Measurements from ENCODE around the gene DRD2.

DRD2 gene

GRCh38 chr11:113470233-113470632 lies 5.0 kb downstream of the DRD2 start:
- no peaks in the 10 kb centered on the region for H3K9me3 ChIP-seq (ENCODE audit: control insufficient read depth, insufficient read depth, low read depth, low read length)
- ChIA-PET CTCF (interaction anchor here (0.5 to 1.4 kb wide), 2 partner anchors 63 to 257 kb away, joined by 3 read pairs; no protein-coding TSS in a partner anchor), POLR2A (no interaction called here)
- H3K4me3 ChIP-seq (ENCODE audit: low read depth, low read length) = no peak overlapping the region
- no peaks in the 10 kb centered on the region for H3K36me3 ChIP-seq (ENCODE audit: control insufficient read depth in 2 of 2, insufficient read depth in 1 of 2, low read length in 2 of 2)
- no peak overlapping the region for H3K27ac ChIP-seq (ENCODE audit: extremely low read depth, low read depth, low read length)
- TF ChIP-seq OVOL3 (tag by site-specific recombination; IDR thresholded peaks at IDR 0.05) = no peak
- TF ChIP-seq ZNF311 (tag by site-specific recombination; IDR thresholded peaks at IDR 0.05; ENCODE audit: borderline replicate concordance) = no peak
- TF ChIP-seq ZNF548 (tag by site-specific recombination; IDR thresholded peaks at IDR 0.05) = no peak
- no peak for TF ChIP-seq ZNF302 (tag by site-specific recombination; IDR thresholded peaks at IDR 0.05; ENCODE audit: low read depth)
- TF ChIP-seq, protein P1, sequence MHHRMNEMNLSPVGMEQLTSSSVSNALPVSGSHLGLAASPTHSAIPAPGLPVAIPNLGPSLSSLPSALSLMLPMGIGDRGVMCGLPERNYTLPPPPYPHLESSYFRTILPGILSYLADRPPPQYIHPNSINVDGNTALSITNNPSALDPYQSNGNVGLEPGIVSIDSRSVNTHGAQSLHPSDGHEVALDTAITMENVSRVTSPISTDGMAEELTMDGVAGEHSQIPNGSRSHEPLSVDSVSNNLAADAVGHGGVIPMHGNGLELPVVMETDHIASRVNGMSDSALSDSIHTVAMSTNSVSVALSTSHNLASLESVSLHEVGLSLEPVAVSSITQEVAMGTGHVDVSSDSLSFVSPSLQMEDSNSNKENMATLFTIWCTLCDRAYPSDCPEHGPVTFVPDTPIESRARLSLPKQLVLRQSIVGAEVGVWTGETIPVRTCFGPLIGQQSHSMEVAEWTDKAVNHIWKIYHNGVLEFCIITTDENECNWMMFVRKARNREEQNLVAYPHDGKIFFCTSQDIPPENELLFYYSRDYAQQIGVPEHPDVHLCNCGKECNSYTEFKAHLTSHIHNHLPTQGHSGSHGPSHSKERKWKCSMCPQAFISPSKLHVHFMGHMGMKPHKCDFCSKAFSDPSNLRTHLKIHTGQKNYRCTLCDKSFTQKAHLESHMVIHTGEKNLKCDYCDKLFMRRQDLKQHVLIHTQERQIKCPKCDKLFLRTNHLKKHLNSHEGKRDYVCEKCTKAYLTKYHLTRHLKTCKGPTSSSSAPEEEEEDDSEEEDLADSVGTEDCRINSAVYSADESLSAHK (tag by site-specific recombination; IDR thresholded peaks at IDR 0.05) = no peak
- peak; percentile 69 for TF ChIP-seq ZIC2 (tag by site-specific recombination; IDR thresholded peaks at IDR 0.05)
- TF ChIP-seq ZNF600 (tag by site-specific recombination; IDR thresholded peaks at IDR 0.05) = no peak
- H3K4me1 ChIP-seq (ENCODE audit: control insufficient read depth, insufficient read depth, low read length) = no peaks in the 10 kb centered on the region

GRCh38 chr11:113468726-113469345 lies 6.4 kb downstream of the DRD2 start:
- Histone ChIP-seq H3K27ac (ENCODE audit: extremely low read depth, low read depth, low read length) (no peak overlapping the region), H3K9me3 (ENCODE audit: control insufficient read depth, insufficient read depth, low read depth, low read length) (no peaks in the 10 kb centered on the region), H3K4me3 (ENCODE audit: low read depth, low read length) (no peak overlapping the region), H3K36me3 (ENCODE audit: control insufficient read depth in 2 of 2, insufficient read depth in 1 of 2, low read length in 2 of 2) (no peaks in the 10 kb centered on the region), H3K4me1 (ENCODE audit: control insufficient read depth, insufficient read depth, low read length) (no peaks in the 10 kb centered on the region)
- ChIA-PET POLR2A (no interaction called here), CTCF (interaction anchor here (0.7 to 1.5 kb wide), 2 partner anchors 64 to 260 kb away, joined by 3 read pairs; no protein-coding TSS in a partner anchor)
- TF ChIP-seq SP3 (tag by site-specific recombination; IDR thresholded peaks at IDR 0.05) (no peak), WT1 (tag by site-specific recombination; IDR thresholded peaks at IDR 0.05) (0 out of 2 replicates have a peak, but pooled peaks have one; percentile 10), EGR2 (tag by site-specific recombination; IDR thresholded peaks at IDR 0.05; ENCODE audit: low read depth) (peak; percentile 50; the same call in 1 of the 2 replicates)

DNA sequence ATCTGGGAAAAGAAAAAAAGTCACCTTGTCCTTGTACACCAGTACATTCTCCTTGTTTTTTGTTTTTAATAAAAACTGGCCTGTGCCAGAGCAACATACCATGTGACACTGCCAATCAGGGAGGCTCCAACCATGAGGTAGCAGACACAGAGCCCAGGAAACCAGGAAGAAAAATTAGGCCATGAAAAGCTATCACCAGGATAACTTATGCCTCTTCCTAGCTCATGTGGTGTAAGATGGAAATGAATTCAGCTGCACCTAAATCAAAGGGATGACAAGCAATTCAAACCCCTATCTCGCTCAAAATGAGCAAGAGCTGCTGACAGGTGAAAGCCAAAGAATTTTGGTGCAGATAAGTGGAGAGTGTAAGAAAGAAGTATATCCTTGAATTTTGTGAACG lies 7.7 kb downstream of the DRD2 start:
- Histone ChIP-seq H3K4me3 (ENCODE audit: low read depth, low read length) (no peak overlapping the region), H3K9me3 (ENCODE audit: control insufficient read depth, insufficient read depth, low read depth, low read length) (no peaks in the 10 kb centered on the region), H3K36me3 (ENCODE audit: control insufficient read depth in 2 of 2, insufficient read depth in 1 of 2, low read length in 2 of 2) (no peaks in the 10 kb centered on the region), H3K27ac (ENCODE audit: extremely low read depth, low read depth, low read length) (no peak overlapping the region), H3K4me1 (ENCODE audit: control insufficient read depth, insufficient read depth, low read length) (no peaks in the 10 kb centered on the region)
- TF ChIP-seq BCL11A (tag by site-specific recombination; IDR thresholded peaks at IDR 0.05; ENCODE audit: low read depth) (no peak), ZNF777 (tag by site-specific recombination; IDR thresholded peaks at IDR 0.05; ENCODE audit: borderline replicate concordance) (no peak), ZNF423 (tag by site-specific recombination; IDR thresholded peaks at IDR 0.05) (no peak), ZNF639 (tag by site-specific recombination; IDR thresholded peaks at IDR 0.05) (no peak)
- TF ChIP-seq, protein P2, sequence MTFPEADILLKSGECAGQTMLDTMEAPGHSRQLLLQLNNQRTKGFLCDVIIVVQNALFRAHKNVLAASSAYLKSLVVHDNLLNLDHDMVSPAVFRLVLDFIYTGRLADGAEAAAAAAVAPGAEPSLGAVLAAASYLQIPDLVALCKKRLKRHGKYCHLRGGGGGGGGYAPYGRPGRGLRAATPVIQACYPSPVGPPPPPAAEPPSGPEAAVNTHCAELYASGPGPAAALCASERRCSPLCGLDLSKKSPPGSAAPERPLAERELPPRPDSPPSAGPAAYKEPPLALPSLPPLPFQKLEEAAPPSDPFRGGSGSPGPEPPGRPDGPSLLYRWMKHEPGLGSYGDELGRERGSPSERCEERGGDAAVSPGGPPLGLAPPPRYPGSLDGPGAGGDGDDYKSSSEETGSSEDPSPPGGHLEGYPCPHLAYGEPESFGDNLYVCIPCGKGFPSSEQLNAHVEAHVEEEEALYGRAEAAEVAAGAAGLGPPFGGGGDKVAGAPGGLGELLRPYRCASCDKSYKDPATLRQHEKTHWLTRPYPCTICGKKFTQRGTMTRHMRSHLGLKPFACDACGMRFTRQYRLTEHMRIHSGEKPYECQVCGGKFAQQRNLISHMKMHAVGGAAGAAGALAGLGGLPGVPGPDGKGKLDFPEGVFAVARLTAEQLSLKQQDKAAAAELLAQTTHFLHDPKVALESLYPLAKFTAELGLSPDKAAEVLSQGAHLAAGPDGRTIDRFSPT (tag by site-specific recombination; IDR thresholded peaks at IDR 0.05) = no peak
- ChIA-PET CTCF (interaction anchor here (0.7 kb wide), 1 partner anchor 73 kb away, joined by 3 read pairs; no protein-coding TSS in a partner anchor), POLR2A (no interaction called here)

Measured in HEK293 (cell line).